Activated T-cell treated with anti-CD3 and anti-CD28 coated beads, Interleukin-2, amount 50 U/mL, for 1 hour (primary cell): ENCODE data around the gene JAKMIP2.

ENCODE experiments used
- DNase-seq: peaks from one replicate; pipeline ENCODE4 v3.0.0-alpha.2; 2020

The JAKMIP2 gene

GRCh38 chr5:147786142-147786541, 3.6 kb upstream of the JAKMIP2 start:
- no peak for DNase-seq

- DNase-seq = no peak
Observed at GRCh38 chr5:147784146-147784987, 1.8 kb upstream of the JAKMIP2 start.

- no peak for DNase-seq
Observed at GRCh38 chr5:147780924-147781573, 1.5 kb downstream of the JAKMIP2 start.

GRCh38 chr5:147779694-147780093, 2.8 kb downstream of the JAKMIP2 start:
- DNase-seq = no peak

GRCh38 chr5:147776989-147777388, 5.5 kb downstream of the JAKMIP2 start:
- no peak for DNase-seq

GRCh38 chr5:147773587-147773986, 8.9 kb downstream of the JAKMIP2 start:
- DNase-seq = no peak

GRCh38 chr5:147773139-147773538, 9.4 kb downstream of the JAKMIP2 start:
- no peak for DNase-seq

GRCh38 chr5:147767048-147767447, 15.5 kb downstream of the JAKMIP2 start:
- DNase-seq = no peak

- DNase-seq = no peak
Observed at GRCh38 chr5:147763791-147764525, 18.6 kb downstream of the JAKMIP2 start.

GRCh38 chr5:147760086-147760875, 22.2 kb downstream of the JAKMIP2 start:
- no peak for DNase-seq

GRCh38 chr5:147759441-147759840, 23.1 kb downstream of the JAKMIP2 start:
- no peak for DNase-seq

- DNase-seq = no peak
Observed at GRCh38 chr5:147756566-147756965, 26.0 kb downstream of the JAKMIP2 start.

- no peak for DNase-seq
Observed at GRCh38 chr5:147754372-147755122, 28.0 kb downstream of the JAKMIP2 start.

- DNase-seq = no peak
Observed at GRCh38 chr5:147753765-147754164, 28.8 kb downstream of the JAKMIP2 start.

GRCh38 chr5:147752666-147753290, 29.8 kb downstream of the JAKMIP2 start:
- no peak for DNase-seq

GRCh38 chr5:147752033-147752432, 30.5 kb downstream of the JAKMIP2 start:
- no peak for DNase-seq

- DNase-seq = no peak
Observed at GRCh38 chr5:147751156-147751830, 31.2 kb downstream of the JAKMIP2 start.

- DNase-seq = no peak
Observed at GRCh38 chr5:147750065-147750464, 32.5 kb downstream of the JAKMIP2 start.

- DNase-seq = no peak
Observed at GRCh38 chr5:147748590-147748989, 33.9 kb downstream of the JAKMIP2 start.

- DNase-seq = no peak
Observed at GRCh38 chr5:147746986-147747385, 35.5 kb downstream of the JAKMIP2 start.
